BLaER1 (cell line): ENCODE results near the gene IL4.

Experiments
- H3K27ac ChIP-seq: shearing (Covaris generic); formaldehyde crosslinking; 2 replicates; pipeline ENCODE4 v1.8.1; 2022
- H3K27me3 ChIP-seq: shearing (Covaris generic); formaldehyde crosslinking; 2 replicates; pipeline ENCODE4 v1.8.1; 2022
- H3K36me3 ChIP-seq: shearing (Covaris generic); formaldehyde crosslinking; 2 replicates; pipeline ENCODE4 v1.8.1; 2022
- H3K4me1 ChIP-seq: shearing (Covaris generic); formaldehyde crosslinking; 2 replicates; pipeline ENCODE4 v1.8.1; 2022
- H3K4me2 ChIP-seq: shearing (Covaris generic); formaldehyde crosslinking; 2 replicates; pipeline ENCODE4 v1.8.1; 2022
- H3K4me3 ChIP-seq: shearing (Covaris generic); formaldehyde crosslinking; 2 replicates; pipeline ENCODE4 v1.8.1; 2022
- H3K9ac ChIP-seq: shearing (Covaris generic); formaldehyde crosslinking; 2 replicates; pipeline ENCODE4 v1.8.1; 2022
- H3K9me3 ChIP-seq: shearing (Covaris generic); formaldehyde crosslinking; 2 replicates; pipeline ENCODE4 v1.8.1; 2022
- H4K20me1 ChIP-seq: shearing (Covaris generic); formaldehyde crosslinking; 2 replicates; pipeline ENCODE4 v1.8.1; 2022
- Cebpa-rat ChIP-seq: shearing (Covaris generic); IDR thresholded peaks from 2 replicates; pipeline ENCODE4 v1.8.1; 2022

IL4 gene

GRCh38 chr5:132641841-132642240 is 31.9 kb upstream of the IL4 start:
- H3K4me2 ChIP-seq, result no peak overlapping the region
- no peak for TF ChIP-seq Cebpa-rat
- peaks cover 68% of the 10 kb centered on the region for H3K36me3 ChIP-seq
- H3K4me1 ChIP-seq, result peaks cover 38% of the 10 kb centered on the region
- H3K27ac ChIP-seq, result no peak overlapping the region
- H3K9me3 ChIP-seq, result no peaks in the 10 kb centered on the region
- no peaks in the 10 kb centered on the region for H4K20me1 ChIP-seq
- no peak overlapping the region for H3K4me3 ChIP-seq
- no peak overlapping the region for H3K9ac ChIP-seq
- no peaks in the 10 kb centered on the region for H3K27me3 ChIP-seq

- no peak overlapping the region for H3K27ac ChIP-seq
- no peaks in the 10 kb centered on the region for H3K27me3 ChIP-seq
- H3K9ac ChIP-seq, result no peak overlapping the region
- no peak overlapping the region for H3K4me3 ChIP-seq
- peaks cover 22% of the 10 kb centered on the region for H3K4me1 ChIP-seq
- H3K9me3 ChIP-seq, result peaks cover 20% of the 10 kb centered on the region
- peaks cover 47% of the 10 kb centered on the region for H3K36me3 ChIP-seq
- no peak for TF ChIP-seq Cebpa-rat
- no peak overlapping the region for H3K4me2 ChIP-seq
- no peaks in the 10 kb centered on the region for H4K20me1 ChIP-seq
Measured at GRCh38 chr5:132644177-132644576, 29.6 kb upstream of the IL4 start.

GRCh38 chr5:132646583-132647266 is 27.1 kb upstream of the IL4 start:
- TF ChIP-seq Cebpa-rat, result no peak
- peaks cover 20% of the 10 kb centered on the region for H3K9me3 ChIP-seq

DNA sequence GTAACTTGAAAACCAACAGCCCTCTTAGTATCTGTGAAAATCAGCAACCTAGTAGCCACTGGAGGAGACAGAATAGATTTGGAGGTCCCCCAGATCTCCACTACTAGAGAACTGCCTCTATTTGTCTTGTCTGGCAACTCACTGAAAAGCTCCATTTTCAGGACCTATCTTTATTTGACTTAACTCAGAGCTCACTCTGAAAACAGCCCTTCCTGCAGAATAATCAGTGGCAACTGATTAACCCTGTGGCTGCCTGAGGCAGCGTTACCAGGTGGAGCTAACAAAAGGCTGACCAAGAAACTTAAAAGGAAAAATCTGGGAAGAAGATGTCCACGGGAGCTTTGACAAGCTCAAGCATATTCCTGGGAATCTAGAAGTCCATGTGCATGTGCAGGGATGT is 26.3 kb upstream of the IL4 start:
- no peaks in the 10 kb centered on the region for H3K4me1 ChIP-seq
- no peaks in the 10 kb centered on the region for H4K20me1 ChIP-seq
- no peaks in the 10 kb centered on the region for H3K27me3 ChIP-seq
- H3K4me2 ChIP-seq, result no peak overlapping the region
- peaks cover 22% of the 10 kb centered on the region for H3K36me3 ChIP-seq
- H3K27ac ChIP-seq, result no peak overlapping the region
- peaks cover 20% of the 10 kb centered on the region for H3K9me3 ChIP-seq
- no peak for TF ChIP-seq Cebpa-rat
- H3K4me3 ChIP-seq, result no peak overlapping the region
- H3K9ac ChIP-seq, result no peak overlapping the region

More at GRCh38 chr5:132646583-132647266, 27.1 kb upstream of the IL4 start:
- no peaks in the 10 kb centered on the region for H3K4me1 ChIP-seq
- no peak overlapping the region for H3K9ac ChIP-seq
- H3K27ac ChIP-seq, result no peak overlapping the region
- no peak overlapping the region for H3K4me3 ChIP-seq
- H3K27me3 ChIP-seq, result no peaks in the 10 kb centered on the region
- H3K4me2 ChIP-seq, result no peak overlapping the region
- peaks cover 30% of the 10 kb centered on the region for H3K36me3 ChIP-seq
- no peaks in the 10 kb centered on the region for H4K20me1 ChIP-seq

DNA sequence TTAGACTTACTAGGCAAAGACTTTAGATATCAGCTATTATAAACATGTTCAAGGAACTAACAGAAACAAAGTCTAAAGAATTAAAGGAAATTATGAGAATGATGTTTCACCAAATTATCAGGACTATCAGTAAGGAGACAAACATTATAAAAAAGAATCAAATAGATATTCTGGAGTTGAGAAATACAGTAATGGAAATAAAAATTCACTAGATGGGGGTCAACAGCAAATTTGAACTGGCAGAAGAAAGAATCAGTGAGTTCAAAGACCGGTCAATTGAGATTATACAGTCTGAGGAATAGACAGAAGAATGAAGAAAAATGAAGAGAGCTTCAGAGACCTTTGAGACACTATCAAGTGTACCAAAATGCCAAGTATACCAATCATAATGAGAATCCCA is 25.4 kb upstream of the IL4 start:
- Histone ChIP-seq H3K4me2 (no peak overlapping the region), H3K27ac (no peak overlapping the region), H3K9me3 (peaks cover 20% of the 10 kb centered on the region), H4K20me1 (no peaks in the 10 kb centered on the region), H3K36me3 (peaks cover 14% of the 10 kb centered on the region; the same call in 1 of the 2 replicates), H3K9ac (no peak overlapping the region), H3K27me3 (peaks cover under 1% of the 10 kb centered on the region; the same call in 1 of the 2 replicates), H3K4me3 (no peak overlapping the region), H3K4me1 (no peaks in the 10 kb centered on the region)
- TF ChIP-seq Cebpa-rat, result no peak

DNA sequence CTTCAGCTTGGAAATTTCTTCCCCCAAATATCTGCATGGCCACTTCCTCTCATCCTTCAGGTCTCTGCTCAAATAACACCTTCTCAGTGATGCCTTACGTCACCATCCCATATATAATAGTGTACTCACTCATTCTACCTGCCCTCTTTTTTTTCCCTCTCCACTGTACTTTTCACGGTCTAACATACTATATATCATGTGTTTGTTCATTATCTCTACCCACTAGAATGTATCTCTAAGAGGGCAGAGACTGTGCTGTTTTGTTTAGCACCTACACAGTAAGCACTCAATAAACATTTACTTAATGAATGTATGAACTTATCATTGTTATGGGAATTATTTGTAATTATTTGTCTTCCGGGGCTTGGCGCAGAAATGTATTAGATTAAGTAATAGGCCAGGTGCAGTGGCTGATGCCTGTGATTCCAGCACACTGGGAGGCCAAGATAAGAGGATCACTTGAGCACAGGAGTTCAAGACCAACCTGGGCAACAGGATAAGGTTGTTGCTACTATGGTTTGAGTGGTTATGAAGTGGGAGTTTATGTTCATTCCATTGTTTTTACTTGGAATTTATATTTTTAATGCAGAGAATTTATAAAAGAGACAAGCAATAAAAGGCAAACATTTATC is 21.8 kb upstream of the IL4 start:
- Histone ChIP-seq H3K36me3 (no peaks in the 10 kb centered on the region), H3K4me3 (no peak overlapping the region), H4K20me1 (no peaks in the 10 kb centered on the region), H3K9me3 (peaks cover 33% of the 10 kb centered on the region), H3K4me1 (peaks cover 12% of the 10 kb centered on the region; the same call in 1 of the 2 replicates), H3K9ac (no peak overlapping the region), H3K4me2 (no peak overlapping the region), H3K27ac (no peak overlapping the region), H3K27me3 (peaks cover 36% of the 10 kb centered on the region)
- TF ChIP-seq Cebpa-rat, result no peak

GRCh38 chr5:132653716-132654115 is 20.1 kb upstream of the IL4 start:
- Histone ChIP-seq H3K4me3 (no peak overlapping the region), H3K27ac (no peak overlapping the region), H3K9me3 (peaks cover 19% of the 10 kb centered on the region), H4K20me1 (no peaks in the 10 kb centered on the region), H3K4me2 (no peak overlapping the region), H3K4me1 (peaks cover 12% of the 10 kb centered on the region; the same call in 1 of the 2 replicates), H3K9ac (no peak overlapping the region), H3K36me3 (no peaks in the 10 kb centered on the region), H3K27me3 (peaks cover 51% of the 10 kb centered on the region)
- no peak for TF ChIP-seq Cebpa-rat

DNA sequence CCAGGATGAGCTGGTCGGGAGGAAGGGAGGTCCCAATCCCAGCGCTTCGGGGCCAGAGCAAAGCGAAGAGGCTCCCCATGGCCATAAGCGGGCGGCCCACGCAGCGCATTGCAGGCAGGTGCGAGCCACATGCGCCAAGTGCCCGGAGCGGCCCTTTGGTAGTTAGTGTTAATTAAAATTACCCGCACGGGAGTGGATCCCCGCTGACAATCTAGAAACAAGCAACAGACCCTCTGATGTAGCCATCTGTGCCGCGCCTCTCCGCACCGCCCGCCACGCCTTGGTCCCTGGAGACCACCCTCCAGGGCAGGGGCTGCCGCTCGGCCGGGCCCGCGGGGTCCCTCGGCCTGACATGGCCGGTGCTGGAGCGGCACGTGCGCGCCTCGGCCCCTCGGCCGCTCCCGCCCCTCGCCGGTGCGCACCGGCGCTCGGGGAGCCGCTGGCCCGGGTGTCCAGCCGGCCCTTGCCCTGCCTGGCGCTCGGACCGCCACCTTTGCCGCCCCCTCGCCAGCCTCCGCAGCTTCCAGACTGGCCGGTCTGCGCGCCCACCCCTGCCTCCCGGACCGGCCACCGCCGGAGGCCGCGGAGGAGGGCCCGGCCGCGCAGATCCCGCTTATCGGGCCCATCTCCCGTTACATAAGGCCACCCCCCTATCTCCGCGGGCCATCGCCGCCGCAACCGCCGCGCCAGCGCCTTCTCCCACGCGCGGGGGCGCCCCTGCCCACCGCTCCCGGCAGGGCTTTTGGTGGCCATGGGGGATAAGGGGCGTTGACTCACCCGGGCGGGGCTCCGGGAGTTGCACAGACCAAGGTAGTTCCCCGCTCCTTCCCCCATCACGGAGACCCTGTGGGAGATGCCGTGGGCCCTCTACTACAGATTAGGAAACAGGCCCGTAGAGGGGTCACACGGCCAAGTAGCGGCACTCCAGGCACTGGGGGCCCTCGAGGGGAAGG is 17.7 kb upstream of the IL4 start:
- peaks cover 15% of the 10 kb centered on the region for H3K9me3 ChIP-seq
- no peak for TF ChIP-seq Cebpa-rat
- peak overlapping the region; percentile 52 for H3K4me3 ChIP-seq
- no peak overlapping the region for H3K27ac ChIP-seq
- peaks cover 21% of the 10 kb centered on the region for H3K4me1 ChIP-seq
- H3K36me3 ChIP-seq, result no peaks in the 10 kb centered on the region
- H4K20me1 ChIP-seq, result no peaks in the 10 kb centered on the region
- peaks cover 51% of the 10 kb centered on the region for H3K27me3 ChIP-seq
- H3K9ac ChIP-seq, result no peak overlapping the region
- peak overlapping the region; percentile 64 for H3K4me2 ChIP-seq

- H3K27me3 ChIP-seq, result peaks cover 51% of the 10 kb centered on the region
- no peak overlapping the region for H3K27ac ChIP-seq
Measured at GRCh38 chr5:132656774-132657355, 16.9 kb upstream of the IL4 start.

More at GRCh38 chr5:132656774-132657355, 16.9 kb upstream of the IL4 start:
- Histone ChIP-seq H3K9me3 (peaks cover 15% of the 10 kb centered on the region), H3K9ac (no peak overlapping the region), H3K4me2 (no peak overlapping the region), H3K4me1 (peaks cover 29% of the 10 kb centered on the region), H3K36me3 (no peaks in the 10 kb centered on the region), H3K4me3 (0 out of 2 replicates have a peak overlapping the region, but pooled peaks have one; percentile 52), H4K20me1 (no peaks in the 10 kb centered on the region)
- no peak for TF ChIP-seq Cebpa-rat
